Fibroblast of the aortic adventitia (primary cell): Measurements from ENCODE around the gene AOPEP. TPM values are rescaled to one million over a fixed set of nuclear protein-coding genes. Genes with fewer than 3 reads are reported as not detected.
A peak's percentile ranks its signal among the peaks of the same experiment; 100 is the strongest.

ENCODE experiments used
- DNase-seq: peaks from one replicate; pipeline ENCODE4 v3.0.0-alpha.2; 2010; ENCODE audit warnings: low read depth
- H3K4me3 ChIP-seq: 2 replicates; pipeline ENCODE4 v1.5.1; 2011; ENCODE audit warnings: low read depth, mild to moderate bottlenecking, control low read depth, low read length, moderate library complexity
- total RNA-seq: library from RNA; depleted of rRNA; stranded (reverse); fragments of >200 nt; gene quantifications from 2 replicates; pipeline ENCODE4 v1.2.3, GENCODE V29; 2012; ENCODE audit warnings: low replicate concordance
- TF ChIP-seq, protein P1 (sequence below): IDR thresholded peaks from 2 replicates; pipeline ENCODE4 v1.5.1; 2011; ENCODE audit warnings: mild to moderate bottlenecking, low read length, control low read depth, inconsistent platforms; ENCODE audit not compliant: insufficient read depth

The AOPEP gene
- total RNA-seq, 1 donor: 39.7 TPM

DNA sequence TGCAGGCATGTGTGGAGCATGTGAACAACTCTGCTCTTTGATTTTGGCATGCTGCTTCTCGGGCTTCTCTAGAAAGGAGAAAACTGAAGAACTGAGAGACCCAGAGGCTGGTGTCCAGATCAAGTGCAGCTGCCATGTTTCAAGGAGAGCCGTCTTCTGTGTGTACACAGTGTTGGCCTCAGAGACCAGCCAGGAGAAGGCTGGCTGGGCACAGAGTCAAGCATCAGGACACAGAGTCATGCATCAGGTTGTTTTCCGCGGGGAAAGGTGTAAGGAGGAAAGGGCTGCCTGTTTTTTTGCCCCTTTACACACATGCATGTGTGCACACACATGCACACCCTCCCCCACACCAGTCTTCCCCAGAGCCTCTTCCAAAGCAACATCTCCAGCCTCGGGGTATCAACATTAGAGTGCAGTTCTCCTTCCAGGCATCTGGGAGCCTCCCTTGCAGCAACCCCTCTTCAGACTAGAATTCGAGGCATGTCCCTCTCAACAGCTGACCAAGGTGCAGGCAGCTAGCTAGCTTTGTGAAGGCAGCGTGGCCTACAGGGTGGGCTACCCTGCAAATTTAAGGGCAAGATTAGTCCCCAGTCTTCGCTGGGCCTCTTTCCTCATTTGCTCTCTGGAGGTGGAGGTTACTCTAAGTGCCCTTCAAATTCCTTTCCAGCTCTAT, 180.9 kb downstream of the AOPEP start:
- TF ChIP-seq, protein P1, sequence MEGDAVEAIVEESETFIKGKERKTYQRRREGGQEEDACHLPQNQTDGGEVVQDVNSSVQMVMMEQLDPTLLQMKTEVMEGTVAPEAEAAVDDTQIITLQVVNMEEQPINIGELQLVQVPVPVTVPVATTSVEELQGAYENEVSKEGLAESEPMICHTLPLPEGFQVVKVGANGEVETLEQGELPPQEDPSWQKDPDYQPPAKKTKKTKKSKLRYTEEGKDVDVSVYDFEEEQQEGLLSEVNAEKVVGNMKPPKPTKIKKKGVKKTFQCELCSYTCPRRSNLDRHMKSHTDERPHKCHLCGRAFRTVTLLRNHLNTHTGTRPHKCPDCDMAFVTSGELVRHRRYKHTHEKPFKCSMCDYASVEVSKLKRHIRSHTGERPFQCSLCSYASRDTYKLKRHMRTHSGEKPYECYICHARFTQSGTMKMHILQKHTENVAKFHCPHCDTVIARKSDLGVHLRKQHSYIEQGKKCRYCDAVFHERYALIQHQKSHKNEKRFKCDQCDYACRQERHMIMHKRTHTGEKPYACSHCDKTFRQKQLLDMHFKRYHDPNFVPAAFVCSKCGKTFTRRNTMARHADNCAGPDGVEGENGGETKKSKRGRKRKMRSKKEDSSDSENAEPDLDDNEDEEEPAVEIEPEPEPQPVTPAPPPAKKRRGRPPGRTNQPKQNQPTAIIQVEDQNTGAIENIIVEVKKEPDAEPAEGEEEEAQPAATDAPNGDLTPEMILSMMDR: no peak
- no peak overlapping the region for H3K4me3 ChIP-seq
- DNase-seq: no peak

DNA sequence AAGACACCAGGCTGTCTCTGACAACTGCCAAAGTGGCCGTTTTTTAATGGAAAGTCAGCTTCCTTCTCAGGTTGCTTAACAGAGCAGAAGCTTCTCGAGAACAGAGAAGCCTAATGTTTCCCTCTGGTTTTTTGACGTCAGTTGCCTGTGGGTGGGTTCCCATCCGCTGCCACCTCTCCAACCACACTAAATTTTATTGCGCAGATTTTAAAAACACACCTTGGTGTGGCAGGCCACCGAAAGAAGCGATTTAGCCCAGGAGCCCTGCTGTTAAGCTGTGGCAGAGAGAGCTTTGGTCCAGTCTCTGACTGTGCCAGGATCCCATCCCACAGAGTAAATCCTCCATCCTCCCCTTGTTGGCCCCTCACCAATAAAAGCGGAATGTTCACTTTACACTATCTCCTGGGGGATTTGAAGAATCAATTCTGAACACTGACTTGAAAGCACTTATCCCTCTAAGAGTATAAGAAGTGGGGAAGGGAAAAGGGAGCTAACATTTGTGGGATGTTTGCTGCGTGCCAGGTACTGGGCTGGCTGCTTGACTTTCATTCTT, 181.6 kb downstream of the AOPEP start:
- TF ChIP-seq, protein P1: no peak
- no peak overlapping the region for H3K4me3 ChIP-seq
- peak; percentile 64 for DNase-seq

DNA sequence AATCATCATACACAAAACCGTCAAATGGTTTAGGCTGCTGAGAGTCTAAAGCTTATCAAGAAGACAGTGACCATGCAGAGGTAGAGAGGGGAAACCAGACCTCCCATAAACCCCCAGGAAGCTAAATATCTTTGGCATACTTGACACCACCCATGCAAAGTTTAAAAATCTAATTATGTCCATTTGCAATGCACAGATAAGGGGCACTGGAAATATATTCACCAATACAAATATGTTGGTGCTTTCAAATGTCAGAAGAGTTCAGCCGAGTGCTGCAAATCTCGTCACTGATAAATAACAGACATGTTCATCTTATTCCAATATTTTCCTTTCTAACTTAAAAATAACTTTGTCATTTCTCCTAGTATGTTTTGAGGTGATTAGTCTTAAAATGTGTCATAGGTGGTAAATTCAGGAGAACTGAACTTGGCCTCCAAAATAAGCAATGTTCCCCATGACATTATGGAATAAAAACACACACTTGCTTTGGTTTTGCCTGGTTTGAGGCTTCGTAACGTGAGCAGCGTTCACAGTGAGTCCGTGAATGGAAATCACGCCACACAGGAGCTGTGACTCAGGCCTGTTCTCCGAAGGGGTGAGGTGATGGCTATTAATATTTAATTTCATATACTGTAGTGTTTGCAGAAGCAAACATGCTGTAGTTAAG, 182.2 kb downstream of the AOPEP start:
- no peak overlapping the region for H3K4me3 ChIP-seq
- no peak for DNase-seq
- TF ChIP-seq, protein P1: no peak

DNA sequence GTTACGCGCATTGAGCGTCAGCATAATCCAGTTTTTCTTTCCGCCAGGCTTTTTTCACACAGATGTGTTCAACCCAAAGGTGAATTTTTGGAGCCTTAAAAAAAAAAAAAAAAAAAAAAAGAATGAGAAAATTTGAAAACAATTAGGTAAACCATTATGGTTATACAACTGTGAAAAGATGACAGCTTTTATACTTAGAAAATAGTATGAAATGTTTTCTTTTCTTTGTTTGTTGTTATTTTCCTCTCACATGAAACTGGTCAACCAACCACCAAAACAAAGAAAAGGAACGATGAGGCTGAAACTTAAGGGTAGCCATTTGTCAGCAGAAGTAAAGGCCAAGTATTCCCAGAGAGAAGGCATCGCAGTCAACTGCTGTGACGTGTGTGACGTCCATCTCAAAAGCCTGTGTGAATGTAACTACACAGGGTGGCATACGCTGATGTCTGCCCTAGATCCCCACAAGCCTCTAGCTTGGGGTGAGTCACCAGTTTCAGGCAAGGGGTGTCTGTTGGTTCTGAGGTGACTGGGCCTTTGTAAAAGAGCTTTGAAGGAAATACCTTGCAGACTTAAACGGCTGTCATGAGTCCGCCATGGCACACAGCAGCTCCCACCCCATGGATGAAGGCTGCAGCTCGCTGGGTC, 182.9 kb downstream of the AOPEP start:
- DNase-seq: no peak
- TF ChIP-seq, protein P1: no peak
- no peak overlapping the region for H3K4me3 ChIP-seq

DNA sequence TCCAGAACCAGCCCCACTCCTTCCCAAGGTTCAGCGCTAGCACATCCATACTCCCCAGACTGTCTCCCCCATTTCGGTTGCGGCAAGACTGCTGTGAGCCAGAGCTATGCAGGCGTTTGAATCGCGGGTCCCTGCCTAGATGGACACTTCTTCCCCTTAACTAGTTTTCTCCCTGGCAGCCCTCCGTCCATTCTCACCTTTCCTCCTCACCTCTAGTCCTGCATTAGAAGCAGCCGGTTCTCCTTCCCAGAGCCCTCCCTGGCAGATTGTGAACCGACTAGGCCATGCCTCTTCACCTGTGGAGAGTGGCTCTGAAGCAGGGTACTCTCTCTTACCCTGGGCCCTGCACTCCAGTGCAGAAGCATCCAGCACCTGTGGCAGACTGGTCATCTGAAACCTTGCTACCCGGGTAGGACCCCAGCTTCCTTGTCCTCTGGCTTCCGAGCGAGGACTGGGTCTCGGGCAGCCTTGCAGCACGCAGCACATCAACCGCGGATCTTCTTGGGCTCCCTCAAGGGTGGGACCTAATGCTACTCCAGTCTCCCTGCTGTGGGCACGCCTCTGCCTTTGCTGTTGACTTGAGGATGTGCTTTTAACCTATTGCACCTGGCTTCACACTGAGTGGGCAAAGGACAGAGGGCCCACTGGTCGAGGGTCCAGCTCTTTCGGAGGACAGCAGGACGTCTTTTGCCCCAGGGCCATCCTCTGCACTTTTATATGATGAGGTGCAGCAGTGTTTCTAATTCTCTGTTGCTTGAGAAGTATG, 183.6 kb downstream of the AOPEP start:
- TF ChIP-seq, protein P1: no peak
- no peak for DNase-seq

DNA sequence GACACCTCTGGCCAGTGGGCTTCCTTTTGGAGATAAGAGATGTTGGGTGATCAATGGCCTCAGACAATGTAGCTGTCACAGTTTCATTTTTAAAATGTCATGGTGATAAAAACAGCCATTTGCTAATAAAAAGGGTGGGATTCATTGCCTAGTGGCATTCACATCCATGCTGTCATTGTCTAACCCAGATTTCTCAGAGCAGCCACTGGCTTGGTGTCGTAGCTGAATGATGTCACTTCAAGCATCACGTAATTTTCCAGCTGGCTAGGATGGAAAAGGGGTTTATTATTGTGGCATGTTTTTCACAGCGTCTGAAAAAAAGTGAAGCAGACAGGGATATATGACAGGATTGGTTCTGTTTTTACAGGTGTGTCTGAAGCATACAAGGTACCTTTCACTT, 184.7 kb downstream of the AOPEP start:
- H3K4me3 ChIP-seq: no peak overlapping the region
- TF ChIP-seq, protein P1: no peak
- no peak for DNase-seq

More for the DNA sequence above, 183.6 kb downstream of the AOPEP start:
- H3K4me3 ChIP-seq: no peak overlapping the region
